Trophoblast cell (in vitro differentiated cells and primary cell): ENCODE data around the gene PRKCE.

Source experiments
- DNase-seq, 2 donors: peaks; one replicate each; pipeline ENCODE4 v3.0.0-alpha.2; 2016
- H2AFZ ChIP-seq: 2 replicates; pipeline ENCODE4 v1.6.1; 2013; ENCODE audit warnings: low read length, moderate library complexity, mild to moderate bottlenecking; ENCODE audit not compliant: insufficient read depth, poor library complexity
- H2AK5ac ChIP-seq: 2 replicates; pipeline ENCODE4 v1.6.1; 2013; ENCODE audit warnings: mild to moderate bottlenecking, low read length
- H2BK120ac ChIP-seq: 2 replicates; pipeline ENCODE4 v1.6.1; 2013; ENCODE audit warnings: low read length, mild to moderate bottlenecking, moderate library complexity; ENCODE audit not compliant: insufficient read depth, poor library complexity
- H2BK12ac ChIP-seq: 2 replicates; pipeline ENCODE4 v1.6.1; 2013; ENCODE audit warnings: mild to moderate bottlenecking, low read length, moderate library complexity
- H2BK5ac ChIP-seq: 2 replicates; pipeline ENCODE4 v1.6.1; 2013; ENCODE audit warnings: low read length, low read depth, moderate library complexity, mild to moderate bottlenecking; ENCODE audit not compliant: poor library complexity
- H3K14ac ChIP-seq: 2 replicates; pipeline ENCODE4 v1.6.1; 2013; ENCODE audit warnings: mild to moderate bottlenecking, low read length
- H3K18ac ChIP-seq: 2 replicates; pipeline ENCODE4 v1.6.1; 2013; ENCODE audit warnings: mild to moderate bottlenecking, low read length
- H3K23ac ChIP-seq: 2 replicates; pipeline ENCODE4 v1.6.1; 2013; ENCODE audit warnings: low read length
- H3K27ac ChIP-seq: 2 replicates; pipeline ENCODE4 v1.5.1; 2013; ENCODE audit warnings: low read depth, mild to moderate bottlenecking, inconsistent platforms, low read length, moderate library complexity
- H3K27me3 ChIP-seq: 2 replicates; pipeline ENCODE4 v1.6.1; 2013; ENCODE audit warnings: inconsistent platforms, mild to moderate bottlenecking, low read length, moderate library complexity; ENCODE audit not compliant: insufficient read depth
- H3K36me3 ChIP-seq, 2 experiments: 1 replicate in 1 of 2; 2 replicates in 1 of 2; pipeline ENCODE4 v1.6.1; 2013; ENCODE audit warnings: low read length in 2 of 2, mild to moderate bottlenecking in 2 of 2, moderate library complexity in 1 of 2; ENCODE audit not compliant: insufficient read depth in 2 of 2, control insufficient read depth in 1 of 2
- H3K4ac ChIP-seq: 2 replicates; pipeline ENCODE4 v1.6.1; 2013; ENCODE audit warnings: low read depth, mild to moderate bottlenecking, low read length, moderate library complexity
- H3K4me1 ChIP-seq, 2 experiments: 1 replicate in 1 of 2; 2 replicates in 1 of 2; pipeline ENCODE4 v1.6.1; 2013; ENCODE audit warnings: low read length in 2 of 2, mild to moderate bottlenecking in 2 of 2, moderate library complexity in 1 of 2; ENCODE audit not compliant: insufficient read depth in 2 of 2, control insufficient read depth in 1 of 2
- H3K4me2 ChIP-seq: 2 replicates; pipeline ENCODE4 v1.6.1; 2013; ENCODE audit warnings: inconsistent platforms, mild to moderate bottlenecking, low read length, moderate library complexity
- H3K4me3 ChIP-seq: 2 replicates; pipeline ENCODE4 v1.5.1; 2013; ENCODE audit warnings: mild to moderate bottlenecking, low read depth, low read length, inconsistent platforms
- H3K79me1 ChIP-seq: one replicate; pipeline ENCODE4 v1.6.1; 2013; ENCODE audit warnings: low read length
- H3K79me2 ChIP-seq: 2 replicates; pipeline ENCODE4 v1.6.1; 2013; ENCODE audit warnings: low read length, mild to moderate bottlenecking; ENCODE audit not compliant: control insufficient read depth, insufficient read depth, poor library complexity
- H3K9ac ChIP-seq: 2 replicates; pipeline ENCODE4 v1.6.1; 2013; ENCODE audit warnings: mild to moderate bottlenecking, low read length
- H3K9me3 ChIP-seq: 2 replicates; pipeline ENCODE4 v1.6.1; 2013; ENCODE audit warnings: low read depth, mild to moderate bottlenecking, control low read depth, inconsistent platforms, low read length; ENCODE audit not compliant: insufficient read depth
- H4K12ac ChIP-seq: 2 replicates; pipeline ENCODE4 v1.6.1; 2013; ENCODE audit warnings: low read depth, mild to moderate bottlenecking, low read length, moderate library complexity
- H4K8ac ChIP-seq: 2 replicates; pipeline ENCODE4 v1.6.1; 2013; ENCODE audit warnings: low read depth, mild to moderate bottlenecking, low read length, moderate library complexity
- H4K91ac ChIP-seq: one replicate; pipeline ENCODE4 v1.6.1; 2013; ENCODE audit warnings: low read depth, mild to moderate bottlenecking, low read length, moderate library complexity
- WGBS: extraction: QIAGEN DNeasy Blood & Tissue Kit; methylation state at CpG from one replicate; pipeline ENCODE4 v1.1.7; 2013; ENCODE audit warnings: missing lambda C conversion rate; ENCODE audit not compliant: insufficient read length, insufficient coverage; ENCODE audit errors: extremely low coverage; 5-methylcytosine and 5-hydroxymethylcytosine counted together

The PRKCE gene

GRCh38 chr2:46086578-46087070 is 435.1 kb downstream of the PRKCE start:
- Histone ChIP-seq H2AK5ac (no peak overlapping the region), H2BK5ac (no peak overlapping the region), H3K18ac (no peak overlapping the region), H3K79me2 (no peaks in the 10 kb centered on the region), H4K91ac (peak overlapping the region; percentile 36), H4K12ac (no peak overlapping the region), H3K23ac (no peak overlapping the region), H3K79me1 (peaks cover 10% of the 10 kb centered on the region), H3K9ac (no peak overlapping the region), H3K4ac (no peak overlapping the region), H2AFZ (no peak overlapping the region), H3K9me3 (no peaks in the 10 kb centered on the region), H3K4me2 (no peak overlapping the region), H3K36me3 (peaks cover 4 to 23% of the 10 kb centered on the region in 2 experiments), H3K4me1 (peaks cover 11 to 14% of the 10 kb centered on the region in 2 experiments), H3K14ac (no peak overlapping the region), H3K27me3 (no peaks in the 10 kb centered on the region), H2BK12ac (no peak overlapping the region), H3K27ac (no peak overlapping the region), H3K4me3 (no peak overlapping the region), H4K8ac (no peak overlapping the region), H2BK120ac (no peak overlapping the region)
- no CpG with 5 or more reads among the region's 6 CpGs for WGBS
- no peak for DNase-seq

GRCh38 chr2:46087492-46087891 is 436.0 kb downstream of the PRKCE start:
- Histone ChIP-seq H3K4me2 (no peak overlapping the region), H3K27ac (no peak overlapping the region), H2AFZ (no peak overlapping the region), H3K4me3 (no peak overlapping the region), H2BK12ac (no peak overlapping the region), H3K79me1 (peaks cover 12% of the 10 kb centered on the region), H4K91ac (no peak overlapping the region), H3K79me2 (no peaks in the 10 kb centered on the region), H3K4ac (no peak overlapping the region), H3K36me3 (peaks cover 4 to 23% of the 10 kb centered on the region in 2 experiments), H4K8ac (no peak overlapping the region), H2BK120ac (no peak overlapping the region), H3K27me3 (no peaks in the 10 kb centered on the region), H3K9me3 (no peaks in the 10 kb centered on the region), H3K9ac (no peak overlapping the region), H4K12ac (no peak overlapping the region), H2BK5ac (no peak overlapping the region), H3K4me1 (peaks cover 12 to 14% of the 10 kb centered on the region in 2 experiments), H2AK5ac (no peak overlapping the region), H3K18ac (no peak overlapping the region), H3K23ac (no peak overlapping the region), H3K14ac (no peak overlapping the region)
- WGBS, result no CpG with 5 or more reads among the region's 4 CpGs
- DNase-seq, result no peak

- Histone ChIP-seq H3K4ac (no peak overlapping the region), H3K36me3 (peaks cover 4 to 20% of the 10 kb centered on the region in 2 experiments), H3K27me3 (no peaks in the 10 kb centered on the region), H3K9ac (no peak overlapping the region), H3K79me2 (no peaks in the 10 kb centered on the region), H3K23ac (no peak overlapping the region), H3K27ac (peak overlapping the region; percentile 40), H2AK5ac (no peak overlapping the region), H3K18ac (peak overlapping the region; percentile 80), H3K14ac (peak overlapping the region; percentile 64), H3K79me1 (peaks cover 10% of the 10 kb centered on the region), H2BK120ac (peak overlapping the region; percentile 72), H2BK12ac (peak overlapping the region; percentile 32), H2AFZ (no peak overlapping the region), H3K4me1 (peaks cover 8 to 13% of the 10 kb centered on the region in 2 experiments), H4K8ac (peak overlapping the region; percentile 4), H4K12ac (no peak overlapping the region), H4K91ac (peak overlapping the region; percentile 64), H2BK5ac (peak overlapping the region; percentile 8), H3K9me3 (peaks cover 1% of the 10 kb centered on the region), H3K4me2 (no peak overlapping the region), H3K4me3 (no peak overlapping the region)
- DNase-seq, result no peak
- WGBS, result no CpG with 5 or more reads among the region's 3 CpGs
Measured at GRCh38 chr2:46091004-46091403, 439.5 kb downstream of the PRKCE start.

- Histone ChIP-seq H4K91ac (no peak overlapping the region), H3K18ac (no peak overlapping the region), H2BK5ac (no peak overlapping the region), H3K79me1 (peaks cover 10% of the 10 kb centered on the region), H3K9ac (no peak overlapping the region), H3K27ac (no peak overlapping the region), H3K4me2 (no peak overlapping the region), H4K12ac (no peak overlapping the region), H2AFZ (no peak overlapping the region), H2AK5ac (peak overlapping the region; percentile 27), H2BK120ac (peak overlapping the region; percentile 14), H3K9me3 (peaks cover 1% of the 10 kb centered on the region), H3K4me3 (no peak overlapping the region), H2BK12ac (peak overlapping the region; percentile 10), H3K23ac (no peak overlapping the region), H3K4ac (no peak overlapping the region), H4K8ac (peak overlapping the region; percentile 8), H3K4me1 (peaks cover 8 to 13% of the 10 kb centered on the region in 2 experiments), H3K14ac (no peak overlapping the region), H3K36me3 (peaks cover 6 to 18% of the 10 kb centered on the region in 2 experiments), H3K79me2 (no peaks in the 10 kb centered on the region), H3K27me3 (no peaks in the 10 kb centered on the region)
- DNase-seq, result no peak
- WGBS, result no CpG with 5 or more reads among the region's 6 CpGs
Measured at GRCh38 chr2:46091961-46092667, 440.6 kb downstream of the PRKCE start.
